PC-9 (cell line): ENCODE data around the gene GPR179. TPM values are rescaled to one million over a fixed set of nuclear protein-coding genes. Genes with fewer than 3 reads are reported as not detected.

Source experiments
- BruUV-seq: library from RNA; stranded (reverse); fragments of 400-500 nt; replicated peaks from 2 replicates; lab custom pipeline; 2021; lab: Mats Ljungman, UMichigan
- CTCF ChIA-PET: fragments of 300-600 bp; sonication (Branson Sonifier 250); formaldehyde crosslinking; loops from one replicate; lab custom pipeline; 2022; ENCODE audit warnings: antibody characterized with exemption; lab: Charles Lee
- POLR2A ChIA-PET: fragments of 300-600 bp; sonication (Branson Sonifier 250); formaldehyde crosslinking; loops from one replicate; lab custom pipeline; 2022; ENCODE audit warnings: antibody characterized with exemption; ENCODE audit not compliant: unreplicated experiment; lab: Charles Lee
- DNase-seq, 2 experiments: peaks; one replicate each; pipeline versions ENCODE4 v3.0.0 to v3.0.0-alpha.2; 2015 to 2022; ENCODE audit warnings: mixed read lengths in 1 of 2
- H2AFZ ChIP-seq: fragments of 200-600 bp; sonication (generic); 2 replicates; pipeline ENCODE4 v1.8.1; 2017; ENCODE audit warnings: antibody characterized with exemption
- H3F3A ChIP-seq: fragments of 200-600 bp; sonication (generic); 2 replicates; pipeline ENCODE4 v1.8.1; 2017; ENCODE audit warnings: antibody characterized with exemption, mild to moderate bottlenecking, low read depth; ENCODE audit not compliant: insufficient read depth
- H3K27ac ChIP-seq: fragments of 200-600 bp; sonication (generic); 2 replicates; pipeline ENCODE4 v1.6.1; 2016; ENCODE audit warnings: mixed run types
- H3K27me3 ChIP-seq: fragments of 200-600 bp; sonication (generic); 2 replicates; pipeline ENCODE4 v1.6.1; 2016; ENCODE audit warnings: low read depth, mixed run types; ENCODE audit not compliant: insufficient read depth
- H3K36me3 ChIP-seq: fragments of 200-600 bp; sonication (generic); 2 replicates; pipeline ENCODE4 v1.6.1; 2016; ENCODE audit warnings: low read depth, mixed run types
- H3K4me1 ChIP-seq: fragments of 200-600 bp; sonication (generic); replicated peaks from 2 replicates; pipeline ENCODE4 v1.6.1; 2016; ENCODE audit warnings: mixed run types; ENCODE audit not compliant: insufficient read depth
- H3K4me2 ChIP-seq: fragments of 200-600 bp; sonication (generic); 2 replicates; pipeline ENCODE4 v1.6.1; 2017; ENCODE audit warnings: mixed run types
- H3K4me3 ChIP-seq: fragments of 200-600 bp; sonication (generic); 2 replicates; pipeline ENCODE4 v1.6.1; 2016; ENCODE audit warnings: mixed run types
- H3K79me2 ChIP-seq: fragments of 200-600 bp; sonication (generic); 2 replicates; pipeline ENCODE4 v1.6.1; 2017; ENCODE audit warnings: low read depth, mixed run types
- H3K9me2 ChIP-seq: fragments of 200-600 bp; sonication (generic); 2 replicates; pipeline ENCODE4 v1.8.1; 2017; ENCODE audit warnings: mild to moderate bottlenecking; ENCODE audit not compliant: insufficient read depth
- H3K9me3 ChIP-seq: fragments of 200-600 bp; sonication (generic); 2 replicates; pipeline ENCODE4 v1.8.1; 2016; ENCODE audit warnings: low read depth; ENCODE audit not compliant: insufficient read depth
- H4K20me1 ChIP-seq: fragments of 200-600 bp; sonication (generic); 2 replicates; pipeline ENCODE4 v1.8.1; 2017; ENCODE audit not compliant: insufficient read depth
- CTCF ChIP-seq: fragments of 200-600 bp; sonication (generic); conservative IDR thresholded peaks from 2 replicates; pipeline ENCODE4 v1.6.1; 2017; ENCODE audit warnings: mixed run types, antibody characterized with exemption, mild to moderate bottlenecking, moderate library complexity
- EZH2 ChIP-seq: fragments of 200-600 bp; sonication (generic); IDR thresholded peaks from 2 replicates; pipeline ENCODE4 v1.8.0; 2017; ENCODE audit warnings: antibody characterized with exemption, low read depth
- intact Hi-C: fragments of 100-400 bp; cut with micrococcal nuclease; formaldehyde crosslinking; loops from one replicate; pipeline ENCODE4 v1.10.0; 2022; ENCODE audit not compliant: unreplicated experiment
- total RNA-seq: library from RNA; stranded (reverse); gene quantifications from 2 replicates; pipeline ENCODE4 v1.2.3, GENCODE V29; 2021

Gene GPR179
- total RNA-seq, 1 experiment from 2014 or later: 0.57 TPM

GRCh38 chr17:38338535-38338934, 5.2 kb downstream of the GPR179 start:
- intact Hi-C loops: no loop called here
- ChIA-PET POLR2A (no interaction called here), CTCF (interaction anchor here (0.8 kb wide), 1 partner anchor 11 kb away, joined by 3 read pairs; no protein-coding TSS in a partner anchor)
- H3K4me1 ChIP-seq: no peaks in the 10 kb centered on the region
- H3K9me3 ChIP-seq: no peaks in the 10 kb centered on the region
- H3K27me3 ChIP-seq: peaks cover 16% of the 10 kb centered on the region; the same call in 1 of the 2 replicates
- H4K20me1 ChIP-seq: no peaks in the 10 kb centered on the region
- no peaks in the 10 kb centered on the region for H3K9me2 ChIP-seq
- H3K79me2 ChIP-seq: no peaks in the 10 kb centered on the region
- no peak overlapping the region for H3K4me2 ChIP-seq
- peaks cover 10% of the 10 kb centered on the region; the same call in 1 of the 2 replicates for H3F3A ChIP-seq
- BruUV-seq: no TSS peak
- H3K4me3 ChIP-seq: no peak overlapping the region
- no peaks in the 10 kb centered on the region for H3K36me3 ChIP-seq
- DNase-seq: no peak
- no peak overlapping the region for H2AFZ ChIP-seq
- H3K27ac ChIP-seq: no peak overlapping the region
- TF ChIP-seq EZH2 (no peak), CTCF (no peak)

GRCh38 chr17:38338053-38338452, 5.7 kb downstream of the GPR179 start:
- no peak overlapping the region for H3K4me3 ChIP-seq
- no peaks in the 10 kb centered on the region for H3K4me1 ChIP-seq
- H3K4me2 ChIP-seq: no peak overlapping the region
- H3K9me2 ChIP-seq: no peaks in the 10 kb centered on the region
- CTCF ChIA-PET: interaction anchor here (0.8 kb wide), 1 partner anchor 12 kb away, joined by 3 read pairs; no protein-coding TSS in a partner anchor
- intact Hi-C loops: no loop called here
- H3K36me3 ChIP-seq: no peaks in the 10 kb centered on the region
- POLR2A ChIA-PET: no interaction called here
- H3K27ac ChIP-seq: no peak overlapping the region
- no peaks in the 10 kb centered on the region for H3K9me3 ChIP-seq
- H2AFZ ChIP-seq: no peak overlapping the region
- BruUV-seq: no TSS peak
- H4K20me1 ChIP-seq: no peaks in the 10 kb centered on the region
- DNase-seq: no peak
- peaks cover 16% of the 10 kb centered on the region; the same call in 1 of the 2 replicates for H3K27me3 ChIP-seq
- H3F3A ChIP-seq: peaks cover 10% of the 10 kb centered on the region; the same call in 1 of the 2 replicates
- TF ChIP-seq EZH2 (no peak), CTCF (no peak)
- H3K79me2 ChIP-seq: no peaks in the 10 kb centered on the region

- BruUV-seq: no TSS peak
- DNase-seq: no peak
- ChIA-PET POLR2A (no interaction called here), CTCF (no interaction called here)
- Histone ChIP-seq H3K4me2 (no peak overlapping the region), H3K27ac (no peak overlapping the region), H3K36me3 (no peaks in the 10 kb centered on the region), H3K79me2 (no peaks in the 10 kb centered on the region), H3K27me3 (peaks cover 16% of the 10 kb centered on the region; the same call in 1 of the 2 replicates), H4K20me1 (no peaks in the 10 kb centered on the region), H3F3A (peaks cover 9% of the 10 kb centered on the region; the same call in 1 of the 2 replicates), H3K9me3 (no peaks in the 10 kb centered on the region), H2AFZ (no peak overlapping the region), H3K4me3 (no peak overlapping the region), H3K9me2 (no peaks in the 10 kb centered on the region), H3K4me1 (no peaks in the 10 kb centered on the region)
- no peak for TF ChIP-seq EZH2
- TF ChIP-seq CTCF: no peak
- intact Hi-C loops: no loop called here
Observed at GRCh38 chr17:38336838-38337237, 6.9 kb downstream of the GPR179 start.
